ENCODE data around the gene GTF2H1. TPM values are rescaled to one million over a fixed set of nuclear protein-coding genes. Genes with fewer than 3 reads are reported as not detected.

The GTF2H1 gene
- total RNA-seq, 1 experiment from 2014 or later: 39.4 TPM

- Histone ChIP-seq H3K9ac (ENCODE audit: extremely low read depth, insufficient read length, low read length) (no peak overlapping the region), H3K4me2 (ENCODE audit: insufficient read depth, insufficient read length, low read length) (no peak overlapping the region), H3K79me2 (ENCODE audit: insufficient read depth, low read length) (no peaks in the 10 kb centered on the region), H2BK20ac (ENCODE audit: low read depth, low read length, poor library complexity, severe bottlenecking) (no peak overlapping the region), H2AFZ (ENCODE audit: low read length) (no peak overlapping the region), H3K23ac (ENCODE audit: insufficient read length, low read depth, low read length) (no peak overlapping the region), H3K79me1 (ENCODE audit: insufficient read depth, low read depth, low read length, poor library complexity, severe bottlenecking) (peaks cover 16% of the 10 kb centered on the region), H4K20me1 (ENCODE audit: control insufficient read depth, insufficient read depth, insufficient read length) (no peaks in the 10 kb centered on the region), H2AK5ac (ENCODE audit: insufficient read length, low read length) (no peak overlapping the region), H3K56ac (ENCODE audit: insufficient read length, low read depth, low read length) (peak overlapping the region; percentile 50), H2BK120ac (ENCODE audit: low read depth, low read length, poor library complexity, severe bottlenecking) (no peak overlapping the region), H3K27ac (ENCODE audit: insufficient read length, low read depth, low read length) (peak overlapping the region; percentile 33), H3T11ph (ENCODE audit: low read length) (no peak overlapping the region), H3K27me3 (ENCODE audit: insufficient read depth, low read length) (no peaks in the 10 kb centered on the region), H3K4ac (ENCODE audit: low read depth, low read length) (no peak overlapping the region), H4K8ac (replicated peaks; ENCODE audit: insufficient read length, low read depth, low read length) (no peak overlapping the region), H3K23me2 (ENCODE audit: insufficient read length, low read depth, low read length, poor library complexity, severe bottlenecking) (no peaks in the 10 kb centered on the region), H2BK12ac (ENCODE audit: insufficient read length, low read depth, low read length) (no peak overlapping the region), H2BK15ac (ENCODE audit: low read depth, low read length) (no peak overlapping the region), H3K4me1 (ENCODE audit: insufficient read depth, low read length) (peaks cover 4% of the 10 kb centered on the region), H2BK5ac (ENCODE audit: insufficient read length, low read length) (no peak overlapping the region), H4K91ac (ENCODE audit: insufficient read length, low read depth, low read length) (no peak overlapping the region), H3K9me3 (ENCODE audit: control insufficient read depth, low read depth, low read length) (no peaks in the 10 kb centered on the region), H4K5ac (ENCODE audit: insufficient read length, low read depth, low read length) (no peak overlapping the region), H3K14ac (ENCODE audit: insufficient read depth, low read length) (no peak overlapping the region), H3K18ac (ENCODE audit: insufficient read length, low read depth, low read length) (no peak overlapping the region)
- peaks cover 9 to 11% of the 10 kb centered on the region in 2 experiments for H3K4me1 Mint-ChIP-seq
- DNase-seq: no peak
- WGBS (ENCODE audit: extremely low coverage, insufficient read length, low lambda C conversion rate): no CpG with 5 or more reads among the region's 1 CpG
- H3K27ac Mint-ChIP-seq: peak overlapping the region; percentile 69 to 88 (median 83); a peak in 3 of 7 replicates
- H3K9me3 Mint-ChIP-seq: no peaks in the 10 kb centered on the region
- peaks cover 19 to 69% (median 54%) of the 10 kb centered on the region in 3 experiments; a peak in 6 of 7 replicates for H3K36me3 Mint-ChIP-seq (ENCODE audit: insufficient read depth in 1 of 3, low read depth in 3 of 3)
- no peak overlapping the region for H3K4me3 Mint-ChIP-seq
- H3K27me3 Mint-ChIP-seq (ENCODE audit: low read depth): no peaks in the 10 kb centered on the region
- no peak for TF ChIP-seq CTCF (conservative IDR thresholded peaks at IDR 0.05)
These were observed 9.9 kb downstream of the GTF2H1 start for GRCh38 chr11:18332302-18332701.

Data from H9 (cell line).